Measurements from ENCODE around the gene HNRNPA0.

Gene HNRNPA0

GRCh38 chr5:137695651-137696428 lies 58.3 kb downstream of the HNRNPA0 start:
- Histone ChIP-seq H3K9ac (ENCODE audit: insufficient read length) (no peak overlapping the region), H3K36me3 (ENCODE audit: insufficient read depth, low read length) (no peaks in the 10 kb centered on the region), H3K4me3 (no peak overlapping the region), H3K9me3 (ENCODE audit: low read depth, low read length) (no peaks in the 10 kb centered on the region), H3K27ac (no peak overlapping the region)
- TF ChIP-seq EZH2 (IDR thresholded peaks at IDR 0.05) (no peak), FOXP2 (optimal IDR thresholded peaks at IDR 0.05; ENCODE audit: control extremely low read depth, extremely low read length, insufficient read depth) (no peak), POLR2AphosphoS5 (IDR thresholded peaks at IDR 0.05; ENCODE audit: borderline replicate concordance, low read depth, low read length) (no peak)
- DNase-seq (ENCODE audit: low read depth, low spot score) = no peak

Data from SK-N-MC (cell line).